ENCODE results near the gene SCN4B.

DNA sequence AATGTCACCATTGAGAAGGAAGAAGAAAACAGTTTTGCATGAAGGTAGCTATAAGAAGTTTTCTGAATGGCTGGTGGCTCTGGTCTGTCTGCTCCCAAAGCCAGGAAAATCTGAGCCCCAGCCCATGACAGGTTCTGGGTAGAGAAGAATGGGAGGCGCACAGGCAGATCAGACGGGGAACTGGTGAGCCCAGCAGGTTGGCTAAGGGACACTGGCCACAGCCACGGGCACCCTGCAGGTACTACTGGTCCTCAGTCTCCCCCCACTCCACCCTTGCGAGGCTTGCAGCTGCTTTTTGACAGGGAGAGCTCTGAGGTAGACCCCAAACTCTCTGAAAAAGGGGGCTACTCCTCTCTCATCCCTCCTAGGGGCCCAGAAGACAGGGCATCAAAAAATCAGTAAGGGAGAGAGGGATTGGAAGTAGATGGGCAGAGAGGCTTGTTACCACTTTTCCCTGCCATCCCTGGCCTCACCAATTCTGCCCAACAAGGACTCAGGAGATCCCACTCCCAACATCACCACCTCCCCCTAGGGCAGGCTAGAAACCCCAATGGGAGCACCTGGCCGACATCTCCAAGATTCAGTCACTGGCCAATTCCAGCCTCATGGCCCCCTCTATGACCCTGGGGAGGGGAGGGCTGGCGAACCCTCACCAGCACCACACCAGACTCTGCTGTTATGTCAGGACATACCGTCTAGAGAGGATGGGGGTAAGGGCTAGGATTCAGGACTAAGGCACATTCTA lies 17.4 kb downstream of the SCN4B start:
- TF ChIP-seq BACH2 (CRISPR knock-in tag; IDR thresholded peaks at IDR 0.05; ENCODE audit: borderline replicate concordance) (no peak), OSR1 (CRISPR knock-in tag; IDR thresholded peaks at IDR 0.05) (no peak), PPARA (CRISPR knock-in tag; IDR thresholded peaks at IDR 0.05; ENCODE audit: borderline replicate concordance) (no peak), CSDC2 (CRISPR knock-in tag; IDR thresholded peaks at IDR 0.05) (no peak)

Data from SK-N-SH treated with all-trans-retinoic acid at 6 μM for 48 hours (cell line).